MCF 10A (cell line): ENCODE results near the gene NGF. TPM values are rescaled to one million over a fixed set of nuclear protein-coding genes. Genes with fewer than 3 reads are reported as not detected.

Source experiments
- BruUV-seq: library from RNA; stranded (reverse); fragments of 400-500 nt; replicated peaks from 2 replicates; lab custom pipeline; 2021; lab: Mats Ljungman, UMichigan
- CTCF ChIA-PET: fragments of 300-600 bp; sonication (Branson Sonifier 250); formaldehyde crosslinking; extraction: SDS; loops from one replicate; lab custom pipeline; 2021; ENCODE audit warnings: antibody characterized with exemption, inconsistent platforms; lab: Yijun Ruan, JAX
- POLR2A ChIA-PET: fragments of 300-600, 350-650 bp; sonication (Branson Sonifier 250); formaldehyde crosslinking; extraction: SDS; loops from one replicate; lab custom pipeline; 2020; ENCODE audit warnings: antibody characterized with exemption, inconsistent platforms; lab: Yijun Ruan, JAX
- DNase-seq: peaks from one replicate; pipeline ENCODE4 v3.0.0-alpha.2; 2018; ENCODE audit not compliant: unreplicated experiment
- H3K27ac Mint-ChIP-seq: one replicate; pipeline ENCODE4 v1.8.0; 2022; ENCODE audit warnings: mild to moderate bottlenecking, low read depth, mixed read lengths; ENCODE audit not compliant: unreplicated experiment
- H3K27me3 Mint-ChIP-seq: one replicate; pipeline ENCODE4 v1.8.0; 2022; ENCODE audit warnings: mixed read lengths; ENCODE audit not compliant: insufficient read depth, unreplicated experiment
- H3K36me3 Mint-ChIP-seq: one replicate; pipeline ENCODE4 v1.8.0; 2022; ENCODE audit warnings: mild to moderate bottlenecking, moderate library complexity, mixed read lengths; ENCODE audit not compliant: insufficient read depth, unreplicated experiment
- H3K4me1 Mint-ChIP-seq: one replicate; pipeline ENCODE4 v1.8.0; 2022; ENCODE audit warnings: mixed read lengths; ENCODE audit not compliant: insufficient read depth, unreplicated experiment
- H3K4me3 Mint-ChIP-seq: one replicate; pipeline ENCODE4 v1.8.0; 2022; ENCODE audit warnings: mild to moderate bottlenecking, moderate library complexity, mixed read lengths; ENCODE audit not compliant: unreplicated experiment
- H3K9me3 Mint-ChIP-seq: one replicate; pipeline ENCODE4 v1.8.0; 2022; ENCODE audit warnings: mixed read lengths; ENCODE audit not compliant: unreplicated experiment
- intact Hi-C: fragments of 100-400 bp; cut with micrococcal nuclease; formaldehyde crosslinking; loops from 2 replicates; pipeline ENCODE4 v1.14.1; 2022
- total RNA-seq: library from RNA; stranded (reverse); gene quantifications from 2 replicates; pipeline ENCODE4 v1.2.3, GENCODE V29; 2022
- TF ChIP-seq, protein P1 (sequence below): fragments of 200-600 bp; IDR thresholded peaks from one replicate; pipeline ENCODE4 v1.8.0; 2022; ENCODE audit warnings: antibody characterized with exemption, mild to moderate bottlenecking; ENCODE audit not compliant: unreplicated experiment

The NGF gene
- total RNA-seq, 1 experiment from 2014 or later: 1.1 TPM

DNA sequence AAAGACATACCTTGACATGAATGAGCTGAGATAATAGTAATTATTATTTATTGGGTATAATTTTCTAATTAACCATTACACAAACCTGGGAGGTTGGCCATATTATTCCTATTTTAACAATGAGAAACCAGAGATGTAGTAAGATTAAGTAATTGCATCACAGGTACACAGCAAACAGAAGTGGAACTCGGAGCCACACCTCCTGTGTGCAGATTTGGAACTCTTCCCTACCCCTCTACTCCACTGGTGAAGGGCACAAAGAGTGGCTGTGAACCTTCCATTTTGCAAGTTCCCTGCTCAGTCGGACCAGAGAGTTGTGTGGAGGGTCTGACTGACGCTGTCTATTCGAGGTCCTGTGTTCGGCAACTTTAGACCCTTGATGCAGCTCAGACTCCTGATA lies 45.0 kb downstream of the NGF start:
- ChIA-PET POLR2A (no interaction called here), CTCF (interaction anchor here (1.1 to 1.5 kb wide), 4 partner anchors 17 to 302 kb away, joined by 3 to 7 read pairs (median 4); no protein-coding TSS in a partner anchor)
- no peak overlapping the region for H3K4me3 Mint-ChIP-seq
- intact Hi-C loops: no loop called here
- no peaks in the 10 kb centered on the region for H3K9me3 Mint-ChIP-seq
- peaks cover 11% of the 10 kb centered on the region for H3K4me1 Mint-ChIP-seq
- DNase-seq: no peak
- TF ChIP-seq, protein P1, sequence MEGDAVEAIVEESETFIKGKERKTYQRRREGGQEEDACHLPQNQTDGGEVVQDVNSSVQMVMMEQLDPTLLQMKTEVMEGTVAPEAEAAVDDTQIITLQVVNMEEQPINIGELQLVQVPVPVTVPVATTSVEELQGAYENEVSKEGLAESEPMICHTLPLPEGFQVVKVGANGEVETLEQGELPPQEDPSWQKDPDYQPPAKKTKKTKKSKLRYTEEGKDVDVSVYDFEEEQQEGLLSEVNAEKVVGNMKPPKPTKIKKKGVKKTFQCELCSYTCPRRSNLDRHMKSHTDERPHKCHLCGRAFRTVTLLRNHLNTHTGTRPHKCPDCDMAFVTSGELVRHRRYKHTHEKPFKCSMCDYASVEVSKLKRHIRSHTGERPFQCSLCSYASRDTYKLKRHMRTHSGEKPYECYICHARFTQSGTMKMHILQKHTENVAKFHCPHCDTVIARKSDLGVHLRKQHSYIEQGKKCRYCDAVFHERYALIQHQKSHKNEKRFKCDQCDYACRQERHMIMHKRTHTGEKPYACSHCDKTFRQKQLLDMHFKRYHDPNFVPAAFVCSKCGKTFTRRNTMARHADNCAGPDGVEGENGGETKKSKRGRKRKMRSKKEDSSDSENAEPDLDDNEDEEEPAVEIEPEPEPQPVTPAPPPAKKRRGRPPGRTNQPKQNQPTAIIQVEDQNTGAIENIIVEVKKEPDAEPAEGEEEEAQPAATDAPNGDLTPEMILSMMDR: no peak
- H3K27ac Mint-ChIP-seq: no peak overlapping the region
- peaks cover 19% of the 10 kb centered on the region for H3K27me3 Mint-ChIP-seq
- no TSS peak for BruUV-seq
- no peaks in the 10 kb centered on the region for H3K36me3 Mint-ChIP-seq

DNA sequence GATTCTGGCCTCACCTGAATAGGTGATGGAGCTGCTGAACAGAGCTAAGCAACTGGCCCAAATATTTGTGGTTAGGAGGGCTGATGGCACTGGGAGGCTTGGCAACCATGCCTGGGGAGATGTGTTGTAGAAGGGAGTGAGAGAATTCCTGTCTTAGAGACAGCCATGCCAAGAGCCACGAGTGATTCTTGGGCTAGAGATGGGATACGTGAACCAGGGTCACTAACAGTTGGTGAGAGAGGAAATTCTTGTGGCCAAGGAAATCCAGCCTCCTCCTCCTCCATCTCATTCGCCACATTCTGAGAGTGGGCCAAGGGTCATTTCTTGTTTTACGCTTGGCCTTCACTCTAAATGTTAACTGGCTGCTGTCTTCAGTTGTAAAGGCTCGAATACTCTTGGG lies 46.3 kb downstream of the NGF start:
- intact Hi-C loops: no loop called here
- no TSS peak for BruUV-seq
- H3K4me3 Mint-ChIP-seq: no peak overlapping the region
- CTCF ChIA-PET: interaction anchor here (0.7 kb wide), 1 partner anchor 317 kb away, joined by 4 read pairs; no protein-coding TSS in a partner anchor
- H3K36me3 Mint-ChIP-seq: no peaks in the 10 kb centered on the region
- H3K27me3 Mint-ChIP-seq: peaks cover 19% of the 10 kb centered on the region
- no peak for DNase-seq
- peaks cover 11% of the 10 kb centered on the region for H3K4me1 Mint-ChIP-seq
- POLR2A ChIA-PET: interaction anchor here (0.6 kb wide), 1 partner anchor 828 kb away, joined by 3 read pairs; no protein-coding TSS in a partner anchor
- no peaks in the 10 kb centered on the region for H3K9me3 Mint-ChIP-seq
- TF ChIP-seq, protein P1: no peak
- H3K27ac Mint-ChIP-seq: no peak overlapping the region

DNA sequence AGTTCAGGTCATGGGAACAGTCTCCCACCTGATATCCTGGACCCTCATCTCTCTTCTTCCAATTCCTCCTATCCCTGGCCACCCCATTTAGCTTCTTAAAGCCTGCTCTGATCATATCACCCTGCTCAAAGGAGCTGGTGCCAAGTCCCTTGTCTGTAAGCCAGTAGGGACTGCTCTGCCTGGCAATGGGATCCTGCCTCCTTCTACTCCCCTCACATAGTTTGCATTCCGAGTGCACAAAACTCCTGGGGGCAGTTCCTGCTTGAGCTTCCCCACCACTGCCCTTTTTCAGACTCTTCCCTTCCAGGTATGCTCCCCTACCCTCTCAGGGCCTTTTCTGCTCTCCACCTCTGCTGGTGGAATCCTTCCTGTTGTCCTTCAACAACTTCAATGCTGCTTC lies 48.1 kb downstream of the NGF start:
- no peaks in the 10 kb centered on the region for H3K36me3 Mint-ChIP-seq
- BruUV-seq: no TSS peak
- TF ChIP-seq, protein P1: no peak
- ChIA-PET CTCF (interaction anchor here (0.7 to 1.2 kb wide), 4 partner anchors 10 to 1922 kb away, joined by 3 to 4 read pairs (median 4); no protein-coding TSS in a partner anchor), POLR2A (no interaction called here)
- no peak overlapping the region for H3K4me3 Mint-ChIP-seq
- H3K4me1 Mint-ChIP-seq: peaks cover 11% of the 10 kb centered on the region
- H3K27ac Mint-ChIP-seq: no peak overlapping the region
- no peaks in the 10 kb centered on the region for H3K9me3 Mint-ChIP-seq
- peaks cover 19% of the 10 kb centered on the region for H3K27me3 Mint-ChIP-seq
- intact Hi-C loops: no loop called here
- DNase-seq: no peak

DNA sequence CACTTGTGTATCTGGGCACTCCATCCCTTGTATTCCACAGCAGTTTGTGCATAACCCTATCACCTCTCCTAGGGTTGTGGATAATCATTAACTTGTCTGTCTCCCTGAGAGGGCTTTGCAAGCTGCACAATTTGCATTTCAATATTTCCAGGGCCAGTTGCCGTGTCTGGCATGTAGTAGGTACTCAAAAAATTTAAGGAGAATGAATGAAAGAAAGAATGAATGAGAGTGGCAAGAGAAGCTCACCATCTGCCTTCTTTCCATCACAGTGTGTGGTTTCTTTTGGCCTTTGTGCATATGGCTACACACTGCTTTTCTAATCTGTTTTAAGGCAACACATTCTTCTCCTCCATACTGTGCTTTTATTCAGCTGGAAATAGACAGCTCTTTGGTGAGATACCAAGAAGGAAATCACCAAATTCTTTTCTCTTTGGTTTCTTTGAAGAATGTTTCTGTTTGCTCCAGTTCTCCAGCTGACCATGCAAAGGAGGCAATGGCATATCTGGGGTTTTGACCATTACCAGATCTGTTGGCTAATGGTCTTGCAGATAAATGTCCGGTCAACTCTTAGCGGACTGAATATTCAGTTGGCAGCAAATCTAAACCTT lies 49.4 kb downstream of the NGF start:
- BruUV-seq: no TSS peak
- H3K36me3 Mint-ChIP-seq: no peaks in the 10 kb centered on the region
- H3K27ac Mint-ChIP-seq: no peak overlapping the region
- no peak for DNase-seq
- intact Hi-C loops: no loop called here
- POLR2A ChIA-PET: interaction anchor here (1.3 kb wide), 1 partner anchor 9 kb away, joined by 5 read pairs; no protein-coding TSS in a partner anchor
- CTCF ChIA-PET: interaction anchor here (1.2 kb wide), 1 partner anchor 13 kb away, joined by 4 read pairs; no protein-coding TSS in a partner anchor
- peaks cover under 1% of the 10 kb centered on the region for H3K4me1 Mint-ChIP-seq
- peaks cover 19% of the 10 kb centered on the region for H3K27me3 Mint-ChIP-seq
- no peaks in the 10 kb centered on the region for H3K9me3 Mint-ChIP-seq
- H3K4me3 Mint-ChIP-seq: no peak overlapping the region
- TF ChIP-seq, protein P1: no peak
